KG1 (cell line): ENCODE data around the gene HINFP.
"Not testable (repeated sequence)": the region's sequence is repeated elsewhere in the genome, so short reads cannot be mapped to it uniquely, and the experiment has no call there.

Experiments used
- DNase-seq: peaks from one replicate; lab custom pipeline; 2025; lab: John Stamatoyannopoulos, UW

The HINFP gene

GRCh38 chr11:119117004-119117706 lies 4.2 kb upstream of the HINFP start:
- no peak for DNase-seq

DNA sequence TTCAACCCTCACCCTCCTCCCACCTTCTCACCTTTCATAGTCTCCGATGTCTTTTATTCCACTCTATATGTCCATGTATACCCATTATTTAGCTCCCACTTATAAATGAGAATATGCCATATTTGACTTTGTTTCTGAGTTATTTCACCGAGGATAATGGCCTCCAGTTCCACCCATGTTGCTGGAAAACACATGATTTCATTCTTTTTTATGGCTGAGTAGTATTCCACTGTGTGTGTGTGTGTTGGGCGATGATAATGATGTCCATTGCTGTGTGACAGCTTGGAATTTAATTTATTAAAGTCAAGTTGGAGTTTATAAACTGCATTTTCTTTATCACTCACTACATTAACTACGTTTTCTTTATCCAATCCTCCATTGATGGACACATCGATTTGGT lies 3.2 kb upstream of the HINFP start:
- no peak for DNase-seq

GRCh38 chr11:119118946-119119345 lies 2.4 kb upstream of the HINFP start:
- DNase-seq: no peak

- no peak for DNase-seq
Observed at GRCh38 chr11:119120639-119121007, 757 bp upstream of the HINFP start.

GRCh38 chr11:119121811-119122124 lies 388 bp downstream of the HINFP start:
- peak; percentile 26 for DNase-seq

DNA sequence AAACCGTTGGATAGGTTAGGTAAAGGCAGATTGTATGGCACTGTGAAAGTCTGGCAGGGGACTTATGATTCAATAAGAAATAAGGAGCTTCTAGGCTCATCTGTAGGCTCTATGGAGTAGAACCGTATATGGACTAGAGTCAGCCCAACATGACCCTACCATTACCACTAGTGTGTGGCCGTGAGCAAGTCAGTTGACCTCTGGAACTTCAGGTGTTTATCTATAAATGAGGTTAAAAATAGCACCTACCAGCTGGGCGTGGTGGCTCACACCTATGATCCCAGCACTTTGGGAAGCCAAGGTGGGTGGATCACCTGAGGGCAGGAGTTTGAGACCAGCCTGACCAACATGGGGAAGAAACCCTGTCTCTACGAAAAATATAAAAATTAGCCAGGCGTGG lies 4.4 kb downstream of the HINFP start:
- DNase-seq: no peak

GRCh38 chr11:119126675-119127268 lies 5.4 kb downstream of the HINFP start:
- DNase-seq: no peak

GRCh38 chr11:119130662-119131061 lies 9.3 kb downstream of the HINFP start:
- DNase-seq: no peak

DNA sequence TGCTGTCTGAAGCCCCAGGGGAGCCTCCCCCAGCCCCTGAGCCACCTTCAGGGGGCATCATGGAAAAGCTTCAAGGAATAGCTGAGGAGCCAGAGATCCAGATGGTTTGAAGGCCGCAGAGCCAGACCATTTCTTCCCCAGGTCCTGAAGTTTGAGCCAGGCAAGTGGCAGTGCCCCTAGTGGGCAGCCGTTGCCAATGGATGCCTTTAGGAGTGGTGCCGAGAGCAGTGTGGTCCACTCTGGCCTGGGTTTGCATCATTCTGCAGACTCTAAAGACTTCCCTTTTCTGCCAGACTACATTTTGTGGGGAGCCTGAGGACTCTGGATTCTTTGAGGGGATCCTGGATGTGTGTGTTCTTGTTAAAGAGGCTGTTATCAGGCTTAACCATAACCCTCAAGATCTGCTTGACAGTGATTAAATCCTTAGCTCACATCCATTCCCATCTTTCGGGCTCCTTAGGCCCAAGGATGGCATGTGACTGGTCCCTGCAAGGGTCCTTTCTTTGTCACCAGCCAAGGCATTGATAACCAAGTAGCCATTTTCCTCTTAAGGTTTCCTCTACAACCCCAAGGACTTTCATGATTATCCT lies 13.1 kb downstream of the HINFP start:
- no peak for DNase-seq

GRCh38 chr11:119139276-119139675 lies 17.9 kb downstream of the HINFP start:
- not testable (repeated sequence) for DNase-seq

DNA sequence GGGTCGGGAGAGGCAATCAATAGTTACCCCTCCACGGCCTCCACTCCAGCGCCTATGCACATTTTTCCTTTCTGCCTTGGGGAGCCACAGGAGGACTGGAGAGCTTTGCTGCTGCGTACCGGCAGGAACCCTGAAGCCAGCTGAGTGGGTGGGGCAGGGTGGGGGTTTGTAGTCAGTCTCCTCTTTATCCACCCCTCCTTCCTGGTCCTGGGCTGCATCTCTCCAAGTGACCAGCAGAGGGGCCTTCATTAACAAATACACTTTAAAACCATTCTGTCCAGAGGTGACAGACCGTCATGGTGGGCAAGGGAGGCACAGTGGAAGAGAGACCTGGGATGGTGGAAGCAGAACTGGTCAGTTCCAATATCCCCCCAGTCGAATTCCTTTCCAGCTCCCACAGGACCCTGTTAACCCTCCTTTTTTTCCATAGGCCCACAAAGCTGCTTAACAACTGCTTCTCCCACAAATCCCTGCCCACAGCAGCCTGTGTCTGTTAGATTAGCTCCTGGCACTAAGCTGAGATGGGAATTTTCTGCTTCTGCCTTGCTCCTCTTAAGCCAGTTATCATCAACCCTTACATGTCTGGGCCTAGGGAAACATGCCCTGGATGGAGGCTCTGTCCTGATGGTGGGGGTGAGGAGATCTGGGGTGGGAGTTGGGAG lies 23.6 kb downstream of the HINFP start:
- DNase-seq: peak; percentile 21

DNA sequence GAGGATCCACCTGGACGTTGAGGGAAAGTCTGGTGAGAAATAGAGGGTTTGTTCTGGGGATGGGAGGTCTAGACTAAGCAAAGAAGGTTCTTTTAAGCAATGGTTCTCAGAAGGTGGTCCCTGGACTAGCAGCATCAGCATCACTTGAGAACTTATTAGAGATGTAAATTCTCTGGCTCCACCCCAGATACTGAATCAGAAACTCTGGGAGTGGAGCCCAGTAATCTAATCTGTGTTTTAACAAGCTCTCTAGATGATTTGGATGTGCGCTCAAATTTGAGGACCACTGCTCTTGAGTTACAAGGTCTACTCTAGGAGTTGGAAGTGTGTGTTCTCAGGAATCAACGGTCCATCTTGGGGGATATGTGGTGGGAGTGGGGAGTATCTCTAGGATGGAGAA lies 24.2 kb downstream of the HINFP start:
- DNase-seq: no peak

GRCh38 chr11:119147604-119148333 lies 26.4 kb downstream of the HINFP start:
- no peak for DNase-seq

DNA sequence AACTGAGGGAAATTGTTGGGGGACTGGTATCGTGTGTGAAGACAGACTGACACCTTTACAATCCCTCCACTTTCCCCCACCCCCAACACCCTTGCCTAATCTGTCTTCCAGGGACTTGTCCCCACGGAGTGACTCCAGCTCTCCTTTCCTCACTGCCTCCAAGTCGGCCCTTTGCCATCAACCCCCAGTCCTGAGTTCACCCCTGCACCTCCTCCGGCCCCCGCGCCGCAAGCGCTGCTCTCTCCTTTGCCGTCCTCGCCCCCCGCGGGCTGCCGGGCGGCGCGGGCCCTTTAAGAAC lies 27.3 kb downstream of the HINFP start:
- no peak for DNase-seq

DNA sequence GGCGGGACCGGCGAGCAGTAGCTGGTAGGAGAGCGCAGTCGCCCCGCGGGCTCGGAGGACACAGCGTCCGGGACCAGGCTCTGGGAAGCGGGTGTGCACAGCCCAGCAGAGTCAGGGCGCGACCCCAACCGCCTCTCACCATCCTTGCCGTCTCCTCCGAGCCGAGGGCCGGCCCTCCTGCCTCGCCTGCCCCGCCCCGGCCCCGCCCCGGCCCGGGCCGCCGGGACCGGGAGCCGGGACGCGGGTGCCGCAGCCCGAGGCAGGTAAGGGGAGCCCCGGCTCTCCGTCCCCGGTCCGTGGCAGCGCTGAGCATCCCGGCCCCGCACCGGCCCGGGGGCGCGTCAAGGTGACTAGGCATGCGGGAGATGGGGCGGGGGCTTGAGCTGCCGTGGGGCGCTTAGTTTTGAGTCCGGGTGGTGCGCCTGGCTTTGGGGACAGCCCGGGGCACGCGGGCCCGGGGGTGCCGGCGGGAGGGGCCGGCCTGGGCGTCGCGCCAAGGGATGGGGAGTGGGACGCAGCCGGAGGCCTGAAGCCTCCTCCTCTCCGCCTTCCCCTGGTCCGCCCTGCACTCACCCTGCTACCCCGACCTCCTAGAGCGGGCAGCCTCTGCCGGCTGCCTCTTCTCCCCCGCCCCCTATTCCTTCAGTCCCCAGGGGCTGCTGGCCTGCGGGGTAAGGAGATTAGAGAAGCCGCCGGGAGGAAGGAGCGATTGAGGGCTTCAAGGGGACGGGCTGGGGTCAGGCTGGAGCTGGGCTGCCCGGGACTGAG lies 27.8 kb downstream of the HINFP start, which contains the start of gene ABCG4:
Gene ABCG4 (plus strand): TSS at position 35 of the 768 bp plus-strand sequence. CDS start 914 bp downstream, outside the sequence.
- no peak for DNase-seq

GRCh38 chr11:119149786-119150275 lies 28.5 kb downstream of the HINFP start:
- DNase-seq: no peak

DNA sequence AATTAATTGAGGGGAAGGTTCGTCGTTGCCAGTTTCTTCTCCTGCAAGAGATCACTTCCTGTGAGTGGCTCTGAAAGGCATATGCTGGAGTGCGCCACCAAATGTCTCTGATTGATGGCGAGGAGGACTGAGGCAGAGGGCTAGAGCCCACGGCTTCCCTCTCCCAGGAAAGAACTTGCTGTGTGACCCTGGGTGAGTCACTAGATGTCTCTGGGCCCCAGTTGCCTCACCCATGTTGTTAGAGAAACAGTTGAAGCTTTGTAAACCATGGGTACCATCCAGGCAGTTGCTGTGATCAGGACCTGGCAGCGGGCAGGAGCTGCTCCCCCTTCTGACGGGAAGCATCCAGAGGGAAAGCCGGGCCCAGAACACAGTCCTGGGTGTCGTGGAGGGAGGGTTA lies 30.7 kb downstream of the HINFP start:
- no peak for DNase-seq

DNA sequence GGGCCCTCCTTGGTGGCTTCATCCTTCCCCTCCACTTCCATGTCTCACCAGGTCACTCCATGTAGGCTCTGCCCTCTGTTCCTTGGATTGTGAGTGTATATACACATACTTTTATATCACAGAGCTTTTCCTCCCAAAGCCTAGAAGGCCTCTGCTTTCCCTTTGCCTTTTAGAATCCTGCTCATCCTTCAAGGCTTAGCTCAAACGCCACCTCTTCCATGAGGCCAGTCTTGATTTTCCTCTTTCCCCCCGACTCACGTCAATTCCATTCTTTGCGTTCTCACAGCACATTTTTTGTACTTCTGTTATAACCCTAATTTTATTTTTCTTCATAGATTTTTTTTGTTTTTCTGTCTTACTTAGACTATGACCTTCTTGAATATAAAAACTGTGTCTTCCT lies 31.2 kb downstream of the HINFP start:
- DNase-seq: no peak

DNA sequence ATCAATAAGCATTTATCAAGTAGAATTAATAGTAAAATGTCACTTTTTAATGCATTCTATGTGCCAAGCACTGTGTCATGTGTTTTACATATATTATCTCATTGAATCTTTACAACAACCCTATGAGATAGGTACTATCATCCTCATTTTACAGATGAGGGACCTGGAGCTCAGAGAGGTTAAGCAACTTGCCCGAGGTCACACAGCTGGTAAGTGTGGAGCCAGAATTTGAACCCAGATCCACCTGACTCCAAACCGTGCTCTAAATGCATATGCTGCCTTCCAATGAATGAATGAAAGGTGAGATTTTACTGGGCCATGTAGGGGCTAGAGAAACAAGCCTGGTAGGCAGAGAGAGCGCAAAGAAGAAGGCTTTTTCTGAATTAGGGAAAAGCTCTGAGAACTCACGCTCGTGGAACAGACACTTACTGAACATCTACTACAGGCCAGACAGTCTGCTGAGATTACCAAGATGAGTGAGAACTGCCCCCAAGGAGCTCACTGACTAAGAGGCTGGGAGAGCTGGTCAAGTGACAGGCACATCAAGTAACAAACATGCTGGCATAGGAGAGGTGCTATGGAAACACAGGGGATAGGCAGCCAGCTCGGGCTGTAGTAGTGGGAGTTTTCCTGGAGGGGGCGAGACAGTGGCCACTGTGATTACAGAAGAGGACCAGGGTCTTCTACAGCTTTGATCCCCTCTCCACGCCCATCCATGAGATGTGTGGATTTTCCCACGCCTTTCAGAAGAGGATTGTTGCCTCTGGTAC lies 31.9 kb downstream of the HINFP start:
- DNase-seq: no peak

DNA sequence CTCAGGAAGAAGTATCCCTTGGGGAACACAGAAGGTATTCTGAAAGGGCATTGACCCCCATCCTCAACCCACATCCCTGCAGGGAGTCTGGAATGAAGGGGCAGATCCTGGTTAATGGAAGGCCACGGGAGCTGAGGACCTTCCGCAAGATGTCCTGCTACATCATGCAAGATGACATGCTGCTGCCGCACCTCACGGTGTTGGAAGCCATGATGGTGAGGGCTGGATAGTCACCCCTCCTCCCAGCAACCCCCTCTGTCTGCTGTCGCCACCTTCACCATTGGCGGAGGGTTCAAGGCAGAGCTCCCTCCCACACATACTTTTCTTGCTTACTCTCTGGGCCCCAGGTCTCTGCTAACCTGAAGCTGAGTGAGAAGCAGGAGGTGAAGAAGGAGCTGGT lies 32.8 kb downstream of the HINFP start:
- DNase-seq: no peak
